PFSK-1 (cell line): Measurements from ENCODE around the gene TCAP.

Experiments used
- FOXP2 ChIP-seq: optimal IDR thresholded peaks from 2 replicates; pipeline ENCODE3; 2011; ENCODE audit warnings: borderline replicate concordance, control low read depth, inconsistent platforms; ENCODE audit not compliant: insufficient read depth; ENCODE audit errors: extremely low read length, extremely low read depth
- POLR2AphosphoS5 ChIP-seq: IDR thresholded peaks from 2 replicates; pipeline ENCODE4 v1.6.1; 2012; ENCODE audit warnings: low read depth, mild to moderate bottlenecking, control low read depth, low read length, moderate library complexity
- REST ChIP-seq, 2 experiments: IDR thresholded peaks; 2 replicates each; pipeline versions ENCODE4 v1.6.1 to v1.8.0; 2011 to 2012; ENCODE audit warnings: low read depth in 2 of 2, low read length in 2 of 2, control low read depth in 1 of 2, inconsistent platforms in 1 of 2, mild to moderate bottlenecking in 1 of 2, moderate library complexity in 1 of 2; ENCODE audit not compliant: insufficient read depth in 1 of 2
- SIN3A ChIP-seq: IDR thresholded peaks from 2 replicates; pipeline ENCODE4 v1.6.1; 2012; ENCODE audit warnings: mild to moderate bottlenecking, low read length, moderate library complexity, borderline replicate concordance; ENCODE audit not compliant: insufficient read depth
- TAF1 ChIP-seq: IDR thresholded peaks from 2 replicates; pipeline ENCODE4 v1.6.1; 2012; ENCODE audit warnings: low read length, control low read depth, borderline replicate concordance; ENCODE audit not compliant: insufficient read depth

TCAP gene

GRCh38 chr17:39706383-39706782 is 41.2 kb downstream of the TCAP start:
- TF ChIP-seq FOXP2 (no peak), POLR2AphosphoS5 (no peak), TAF1 (no peak), REST (IDR thresholded peaks at IDR 0.05; ENCODE audit: insufficient read depth in 1 of 2, low read depth in 2 of 2, low read length in 2 of 2) (no peak), SIN3A (no peak)

- no peak for TF ChIP-seq TAF1
- TF ChIP-seq REST (IDR thresholded peaks at IDR 0.05; ENCODE audit: insufficient read depth in 1 of 2, low read depth in 2 of 2, low read length in 2 of 2): no peak
- TF ChIP-seq POLR2AphosphoS5: no peak
- no peak for TF ChIP-seq FOXP2
- TF ChIP-seq SIN3A: no peak
Measured at GRCh38 chr17:39706921-39707337, 41.8 kb downstream of the TCAP start.

DNA sequence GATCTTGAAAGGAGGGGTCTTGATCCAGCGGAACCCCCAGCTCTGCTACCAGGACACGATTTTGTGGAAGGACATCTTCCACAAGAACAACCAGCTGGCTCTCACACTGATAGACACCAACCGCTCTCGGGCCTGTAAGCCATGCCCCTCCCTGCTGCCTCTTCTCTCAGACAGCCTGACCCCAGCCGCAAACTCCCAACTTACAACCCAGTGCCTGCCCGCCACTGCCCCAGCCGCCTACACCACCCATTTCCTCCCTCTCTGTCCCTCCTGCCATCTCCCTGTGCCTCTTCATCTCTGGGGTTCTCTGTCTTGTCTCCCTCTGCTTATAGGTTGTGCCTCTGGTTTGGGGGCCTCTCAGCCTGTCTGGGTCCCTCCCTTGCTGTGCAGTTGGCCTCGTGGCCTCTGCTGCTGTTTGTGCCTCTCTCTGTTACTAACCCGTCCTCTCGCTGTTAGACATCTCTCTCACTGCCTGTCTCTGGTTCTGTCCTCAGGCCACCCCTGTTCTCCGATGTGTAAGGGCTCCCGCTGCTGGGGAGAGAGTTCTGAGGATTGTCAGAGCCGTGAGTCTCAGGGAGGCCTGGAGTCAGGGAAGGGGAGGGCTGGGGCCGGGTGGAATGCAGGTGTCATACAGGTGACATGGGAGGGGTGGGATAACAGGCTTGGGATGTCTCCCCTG is 44.3 kb downstream of the TCAP start:
- TF ChIP-seq REST (IDR thresholded peaks at IDR 0.05; ENCODE audit: insufficient read depth in 1 of 2, low read depth in 2 of 2, low read length in 2 of 2) (no peak), POLR2AphosphoS5 (no peak), SIN3A (no peak), FOXP2 (no peak), TAF1 (no peak)

DNA sequence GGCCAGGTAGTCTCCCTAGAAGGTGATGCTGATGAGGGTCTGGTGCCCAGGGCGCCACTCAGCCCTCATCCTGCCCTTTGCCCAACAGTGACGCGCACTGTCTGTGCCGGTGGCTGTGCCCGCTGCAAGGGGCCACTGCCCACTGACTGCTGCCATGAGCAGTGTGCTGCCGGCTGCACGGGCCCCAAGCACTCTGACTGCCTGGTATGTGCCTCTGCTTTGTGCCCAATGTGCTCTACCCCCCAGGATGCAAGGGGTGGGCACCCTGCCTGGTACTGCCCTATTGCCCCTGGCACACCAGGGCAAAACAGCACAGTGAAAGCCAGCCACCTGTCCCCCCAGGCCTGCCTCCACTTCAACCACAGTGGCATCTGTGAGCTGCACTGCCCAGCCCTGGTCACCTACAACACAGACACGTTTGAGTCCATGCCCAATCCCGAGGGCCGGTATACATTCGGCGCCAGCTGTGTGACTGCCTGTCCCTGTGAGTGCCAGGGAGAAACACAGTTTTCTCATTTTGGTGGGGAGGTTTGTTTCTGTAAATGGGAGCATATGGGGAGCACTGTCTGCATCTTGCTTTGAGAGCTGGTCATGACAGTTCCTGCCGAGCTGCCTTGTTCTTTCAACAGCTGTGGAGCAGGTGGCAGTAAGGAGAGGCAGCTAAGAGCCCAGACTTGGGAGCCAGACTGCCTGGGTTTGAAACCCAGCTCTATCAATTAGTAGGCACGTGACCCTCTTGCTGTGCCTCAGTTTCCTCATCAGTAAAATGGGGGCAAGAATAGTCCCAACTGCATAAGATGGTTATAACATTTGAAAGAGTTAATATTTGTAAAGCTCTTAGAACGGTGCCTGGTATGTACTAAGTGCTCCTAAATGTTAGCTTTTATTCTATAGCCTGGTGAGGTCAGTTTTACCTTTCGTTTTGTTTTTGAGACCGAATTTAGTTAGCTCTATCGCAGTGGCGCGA is 45.1 kb downstream of the TCAP start:
- TF ChIP-seq REST (IDR thresholded peaks at IDR 0.05; ENCODE audit: insufficient read depth in 1 of 2, low read depth in 2 of 2, low read length in 2 of 2) (no peak), POLR2AphosphoS5 (no peak), FOXP2 (no peak), TAF1 (no peak)
